H9 (cell line): ENCODE measurements around the gene FMO5. TPM values are rescaled to one million over a fixed set of nuclear protein-coding genes. Genes with fewer than 3 reads are reported as not detected.

Experiments used
- DNase-seq: peaks from one replicate; pipeline ENCODE4 v3.0.0-alpha.2; 2017
- H2AFZ ChIP-seq: one replicate; pipeline ENCODE4 v1.6.1; 2013; ENCODE audit warnings: mild to moderate bottlenecking, low read length, control low read depth, moderate library complexity
- H2AK5ac ChIP-seq: 2 replicates; pipeline ENCODE4 v1.6.1; 2013; ENCODE audit warnings: low read length, control low read depth, mixed read lengths; ENCODE audit not compliant: insufficient read length
- H2BK120ac ChIP-seq: one replicate; pipeline ENCODE4 v1.6.1; 2013; ENCODE audit warnings: low read depth, mild to moderate bottlenecking, low read length, control low read depth, inconsistent platforms; ENCODE audit not compliant: poor library complexity, severe bottlenecking
- H2BK12ac ChIP-seq: 2 replicates; pipeline ENCODE4 v1.6.1; 2013; ENCODE audit warnings: low read length, control low read depth, mixed read lengths, low read depth; ENCODE audit not compliant: insufficient read length
- H2BK15ac ChIP-seq: 2 replicates; pipeline ENCODE4 v1.6.1; 2013; ENCODE audit warnings: low read depth, low read length, control low read depth
- H2BK20ac ChIP-seq: one replicate; pipeline ENCODE4 v1.6.1; 2013; ENCODE audit warnings: low read depth, mild to moderate bottlenecking, low read length, control low read depth, inconsistent platforms; ENCODE audit not compliant: poor library complexity, severe bottlenecking
- H2BK5ac ChIP-seq: 2 replicates; pipeline ENCODE4 v1.6.1; 2013; ENCODE audit warnings: low read length, control low read depth, mixed read lengths; ENCODE audit not compliant: insufficient read length
- H3K14ac ChIP-seq: 2 replicates; pipeline ENCODE4 v1.6.1; 2013; ENCODE audit warnings: low read length, control low read depth; ENCODE audit not compliant: insufficient read depth
- H3K18ac ChIP-seq: 2 replicates; pipeline ENCODE4 v1.6.1; 2013; ENCODE audit warnings: low read depth, mild to moderate bottlenecking, mixed read lengths, low read length, control low read depth; ENCODE audit not compliant: insufficient read length
- H3K23ac ChIP-seq: 2 replicates; pipeline ENCODE4 v1.6.1; 2013; ENCODE audit warnings: low read length, control low read depth, mixed read lengths, low read depth; ENCODE audit not compliant: insufficient read length
- H3K23me2 ChIP-seq: 2 replicates; pipeline ENCODE4 v1.6.1; 2013; ENCODE audit warnings: low read depth, mild to moderate bottlenecking, mixed read lengths, low read length, control low read depth; ENCODE audit not compliant: insufficient read length, poor library complexity, severe bottlenecking
- H3K27ac ChIP-seq: 2 replicates; pipeline ENCODE4 v1.5.1; 2013; ENCODE audit warnings: low read length, control low read depth, mixed read lengths, low read depth; ENCODE audit not compliant: insufficient read length
- H3K27me3 ChIP-seq: 2 replicates; pipeline ENCODE4 v1.6.1; 2013; ENCODE audit warnings: low read length, control low read depth, inconsistent platforms; ENCODE audit not compliant: insufficient read depth
- H3K4ac ChIP-seq: 2 replicates; pipeline ENCODE4 v1.6.1; 2013; ENCODE audit warnings: low read depth, mild to moderate bottlenecking, control low read depth, inconsistent platforms, low read length, moderate library complexity
- H3K4me1 ChIP-seq: 2 replicates; pipeline ENCODE4 v1.6.1; 2013; ENCODE audit warnings: low read length, control low read depth, inconsistent platforms; ENCODE audit not compliant: insufficient read depth
- H3K4me2 ChIP-seq: 2 replicates; pipeline ENCODE4 v1.6.1; 2013; ENCODE audit warnings: low read length, control low read depth, mixed read lengths; ENCODE audit not compliant: insufficient read length, insufficient read depth
- H3K56ac ChIP-seq: 2 replicates; pipeline ENCODE4 v1.6.1; 2013; ENCODE audit warnings: low read depth, mild to moderate bottlenecking, mixed read lengths, low read length, control low read depth; ENCODE audit not compliant: insufficient read length
- H3K79me1 ChIP-seq: 2 replicates; pipeline ENCODE4 v1.6.1; 2013; ENCODE audit warnings: low read depth, mild to moderate bottlenecking, moderate library complexity, low read length, control low read depth, inconsistent platforms; ENCODE audit not compliant: insufficient read depth, poor library complexity, severe bottlenecking
- H3K79me2 ChIP-seq: 2 replicates; pipeline ENCODE4 v1.6.1; 2013; ENCODE audit warnings: low read length, control low read depth, inconsistent platforms; ENCODE audit not compliant: insufficient read depth
- H3K9ac ChIP-seq: 2 replicates; pipeline ENCODE4 v1.6.1; 2013; ENCODE audit warnings: low read length, control low read depth, mixed read lengths; ENCODE audit not compliant: insufficient read length; ENCODE audit errors: extremely low read depth
- H3K9me3 ChIP-seq: one replicate; pipeline ENCODE4 v1.6.1; 2013; ENCODE audit warnings: low read depth, low read length, inconsistent platforms; ENCODE audit not compliant: control insufficient read depth
- H3T11ph ChIP-seq: one replicate; pipeline ENCODE4 v1.6.1; 2013; ENCODE audit warnings: mild to moderate bottlenecking, low read length, control low read depth, inconsistent platforms
- H4K20me1 ChIP-seq: one replicate; pipeline ENCODE4 v1.6.1; 2013; ENCODE audit not compliant: control insufficient read depth, insufficient read length, insufficient read depth
- H4K5ac ChIP-seq: 2 replicates; pipeline ENCODE4 v1.6.1; 2013; ENCODE audit warnings: low read depth, mild to moderate bottlenecking, mixed read lengths, low read length, control low read depth; ENCODE audit not compliant: insufficient read length
- H4K8ac ChIP-seq: replicated peaks from 2 replicates; pipeline ENCODE4 v1.6.1; 2013; ENCODE audit warnings: low read length, control low read depth, mixed read lengths, low read depth; ENCODE audit not compliant: insufficient read length
- H4K91ac ChIP-seq: 2 replicates; pipeline ENCODE4 v1.6.1; 2013; ENCODE audit warnings: low read depth, mild to moderate bottlenecking, moderate library complexity, mixed read lengths, low read length, control low read depth; ENCODE audit not compliant: insufficient read length
- H3K27ac Mint-ChIP-seq, 3 experiments: 2 replicates in 2 of 3; 3 replicates in 1 of 3; pipeline ENCODE4 v1.8.0; 2020 to 2021; ENCODE audit warnings: mixed read lengths in 3 of 3, mild to moderate bottlenecking in 1 of 3, moderate library complexity in 1 of 3
- H3K27me3 Mint-ChIP-seq: 2 replicates; pipeline ENCODE4 v1.8.0; 2021; ENCODE audit warnings: low read depth, mild to moderate bottlenecking, moderate library complexity, mixed read lengths
- H3K36me3 Mint-ChIP-seq, 3 experiments: 2 replicates in 2 of 3; 3 replicates in 1 of 3; pipeline ENCODE4 v1.8.0; 2020 to 2021; ENCODE audit warnings: low read depth in 3 of 3, mixed read lengths in 3 of 3; ENCODE audit not compliant: insufficient read depth in 1 of 3
- H3K4me1 Mint-ChIP-seq, 2 experiments: 2 replicates each; pipeline ENCODE4 v1.8.0; 2020; ENCODE audit warnings: mixed read lengths in 2 of 2
- H3K4me3 Mint-ChIP-seq, 2 experiments: 2 replicates in 1 of 2; 3 replicates in 1 of 2; pipeline ENCODE4 v1.8.0; 2020 to 2021; ENCODE audit warnings: mild to moderate bottlenecking in 2 of 2, mixed read lengths in 2 of 2, moderate library complexity in 1 of 2
- H3K9me3 Mint-ChIP-seq, 2 experiments: 2 replicates in 1 of 2; 3 replicates in 1 of 2; pipeline ENCODE4 v1.8.0; 2020; ENCODE audit warnings: mild to moderate bottlenecking in 2 of 2, mixed read lengths in 2 of 2, moderate library complexity in 1 of 2
- WGBS: extraction: QIAGEN DNeasy Blood & Tissue Kit; methylation state at CpG from one replicate; pipeline ENCODE4 v1.1.7; 2013; ENCODE audit warnings: missing lambda C conversion rate, low lambda C conversion rate, mixed read lengths; ENCODE audit not compliant: insufficient read length; ENCODE audit errors: extremely low coverage; 5-methylcytosine and 5-hydroxymethylcytosine counted together
- total RNA-seq: library from RNA; stranded (reverse); gene quantifications from 2 replicates; pipeline ENCODE4 v1.2.1, GENCODE V29; 2021
- TF ChIP-seq, protein P1 (sequence below): fragments of 200-600 bp; sonication (generic); conservative IDR thresholded peaks from 3 replicates; pipeline ENCODE4 v1.8.0; 2021; ENCODE audit warnings: antibody characterized with exemption, mild to moderate bottlenecking

The FMO5 gene
- total RNA-seq, 1 experiment from 2014 or later: 0.61 TPM

DNA sequence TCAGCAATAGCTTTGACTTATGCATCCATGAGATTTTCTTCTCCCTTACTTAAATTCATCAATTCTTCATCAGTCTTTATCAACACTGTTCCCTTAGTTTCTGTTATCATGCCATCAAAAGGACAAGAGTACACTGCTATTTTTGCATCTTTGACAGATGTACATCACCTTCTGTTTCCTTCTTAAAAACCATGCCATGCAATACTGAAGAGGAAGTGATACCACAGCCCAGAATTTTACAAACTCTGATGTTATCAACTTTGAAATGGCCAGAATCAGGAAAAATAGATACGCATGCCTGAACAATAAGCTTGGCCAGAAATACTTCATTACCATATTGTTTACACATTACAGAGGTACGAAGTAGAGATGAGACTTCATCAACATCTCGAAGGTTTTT is 21.1 kb downstream of the FMO5 start:
- Histone ChIP-seq H2BK12ac (no peak overlapping the region), H3K56ac (no peak overlapping the region), H2BK120ac (no peak overlapping the region), H2BK5ac (no peak overlapping the region), H3K9ac (no peak overlapping the region), H3K27me3 (no peaks in the 10 kb centered on the region), H3K79me1 (no peaks in the 10 kb centered on the region), H3T11ph (no peak overlapping the region), H3K23ac (no peak overlapping the region), H4K8ac (no peak overlapping the region), H4K20me1 (no peaks in the 10 kb centered on the region), H3K23me2 (no peaks in the 10 kb centered on the region), H3K79me2 (no peaks in the 10 kb centered on the region), H2BK15ac (no peak overlapping the region), H4K91ac (no peak overlapping the region), H3K14ac (no peak overlapping the region), H3K18ac (no peak overlapping the region), H3K9me3 (no peaks in the 10 kb centered on the region), H2BK20ac (no peak overlapping the region), H2AFZ (no peak overlapping the region), H2AK5ac (no peak overlapping the region), H3K4ac (no peak overlapping the region), H4K5ac (no peak overlapping the region), H3K27ac (no peak overlapping the region), H3K4me1 (no peaks in the 10 kb centered on the region), H3K4me2 (no peak overlapping the region)
- Mint-ChIP-seq H3K36me3 (no peaks in the 10 kb centered on the region; a peak in 1 of 7 replicates), H3K9me3 (no peaks in the 10 kb centered on the region), H3K4me1 (no peaks in the 10 kb centered on the region), H3K27ac (no peak overlapping the region), H3K4me3 (no peak overlapping the region), H3K27me3 (no peaks in the 10 kb centered on the region; the same call in 1 of the 2 replicates)
- DNase-seq: no peak
- TF ChIP-seq, protein P1, sequence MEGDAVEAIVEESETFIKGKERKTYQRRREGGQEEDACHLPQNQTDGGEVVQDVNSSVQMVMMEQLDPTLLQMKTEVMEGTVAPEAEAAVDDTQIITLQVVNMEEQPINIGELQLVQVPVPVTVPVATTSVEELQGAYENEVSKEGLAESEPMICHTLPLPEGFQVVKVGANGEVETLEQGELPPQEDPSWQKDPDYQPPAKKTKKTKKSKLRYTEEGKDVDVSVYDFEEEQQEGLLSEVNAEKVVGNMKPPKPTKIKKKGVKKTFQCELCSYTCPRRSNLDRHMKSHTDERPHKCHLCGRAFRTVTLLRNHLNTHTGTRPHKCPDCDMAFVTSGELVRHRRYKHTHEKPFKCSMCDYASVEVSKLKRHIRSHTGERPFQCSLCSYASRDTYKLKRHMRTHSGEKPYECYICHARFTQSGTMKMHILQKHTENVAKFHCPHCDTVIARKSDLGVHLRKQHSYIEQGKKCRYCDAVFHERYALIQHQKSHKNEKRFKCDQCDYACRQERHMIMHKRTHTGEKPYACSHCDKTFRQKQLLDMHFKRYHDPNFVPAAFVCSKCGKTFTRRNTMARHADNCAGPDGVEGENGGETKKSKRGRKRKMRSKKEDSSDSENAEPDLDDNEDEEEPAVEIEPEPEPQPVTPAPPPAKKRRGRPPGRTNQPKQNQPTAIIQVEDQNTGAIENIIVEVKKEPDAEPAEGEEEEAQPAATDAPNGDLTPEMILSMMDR: no peak
- no CpG with 5 or more reads among the region's 3 CpGs for WGBS
